H9 (cell line): ENCODE results near the gene BMERB1. TPM values are rescaled to one million over a fixed set of nuclear protein-coding genes. Genes with fewer than 3 reads are reported as not detected.

Source experiments
- DNase-seq: peaks from one replicate; pipeline ENCODE4 v3.0.0-alpha.2; 2017
- H2AFZ ChIP-seq: one replicate; pipeline ENCODE4 v1.6.1; 2013; ENCODE audit warnings: mild to moderate bottlenecking, low read length, control low read depth, moderate library complexity
- H2AK5ac ChIP-seq: 2 replicates; pipeline ENCODE4 v1.6.1; 2013; ENCODE audit warnings: low read length, control low read depth, mixed read lengths; ENCODE audit not compliant: insufficient read length
- H2BK120ac ChIP-seq: one replicate; pipeline ENCODE4 v1.6.1; 2013; ENCODE audit warnings: low read depth, mild to moderate bottlenecking, low read length, control low read depth, inconsistent platforms; ENCODE audit not compliant: poor library complexity, severe bottlenecking
- H2BK12ac ChIP-seq: 2 replicates; pipeline ENCODE4 v1.6.1; 2013; ENCODE audit warnings: low read length, control low read depth, mixed read lengths, low read depth; ENCODE audit not compliant: insufficient read length
- H2BK15ac ChIP-seq: 2 replicates; pipeline ENCODE4 v1.6.1; 2013; ENCODE audit warnings: low read depth, low read length, control low read depth
- H2BK20ac ChIP-seq: one replicate; pipeline ENCODE4 v1.6.1; 2013; ENCODE audit warnings: low read depth, mild to moderate bottlenecking, low read length, control low read depth, inconsistent platforms; ENCODE audit not compliant: poor library complexity, severe bottlenecking
- H2BK5ac ChIP-seq: 2 replicates; pipeline ENCODE4 v1.6.1; 2013; ENCODE audit warnings: low read length, control low read depth, mixed read lengths; ENCODE audit not compliant: insufficient read length
- H3K14ac ChIP-seq: 2 replicates; pipeline ENCODE4 v1.6.1; 2013; ENCODE audit warnings: low read length, control low read depth; ENCODE audit not compliant: insufficient read depth
- H3K18ac ChIP-seq: 2 replicates; pipeline ENCODE4 v1.6.1; 2013; ENCODE audit warnings: low read depth, mild to moderate bottlenecking, mixed read lengths, low read length, control low read depth; ENCODE audit not compliant: insufficient read length
- H3K23ac ChIP-seq: 2 replicates; pipeline ENCODE4 v1.6.1; 2013; ENCODE audit warnings: low read length, control low read depth, mixed read lengths, low read depth; ENCODE audit not compliant: insufficient read length
- H3K23me2 ChIP-seq: 2 replicates; pipeline ENCODE4 v1.6.1; 2013; ENCODE audit warnings: low read depth, mild to moderate bottlenecking, mixed read lengths, low read length, control low read depth; ENCODE audit not compliant: insufficient read length, poor library complexity, severe bottlenecking
- H3K27ac ChIP-seq: 2 replicates; pipeline ENCODE4 v1.5.1; 2013; ENCODE audit warnings: low read length, control low read depth, mixed read lengths, low read depth; ENCODE audit not compliant: insufficient read length
- H3K27me3 ChIP-seq: 2 replicates; pipeline ENCODE4 v1.6.1; 2013; ENCODE audit warnings: low read length, control low read depth, inconsistent platforms; ENCODE audit not compliant: insufficient read depth
- H3K4ac ChIP-seq: 2 replicates; pipeline ENCODE4 v1.6.1; 2013; ENCODE audit warnings: low read depth, mild to moderate bottlenecking, control low read depth, inconsistent platforms, low read length, moderate library complexity
- H3K4me1 ChIP-seq: 2 replicates; pipeline ENCODE4 v1.6.1; 2013; ENCODE audit warnings: low read length, control low read depth, inconsistent platforms; ENCODE audit not compliant: insufficient read depth
- H3K4me2 ChIP-seq: 2 replicates; pipeline ENCODE4 v1.6.1; 2013; ENCODE audit warnings: low read length, control low read depth, mixed read lengths; ENCODE audit not compliant: insufficient read length, insufficient read depth
- H3K56ac ChIP-seq: 2 replicates; pipeline ENCODE4 v1.6.1; 2013; ENCODE audit warnings: low read depth, mild to moderate bottlenecking, mixed read lengths, low read length, control low read depth; ENCODE audit not compliant: insufficient read length
- H3K79me1 ChIP-seq: 2 replicates; pipeline ENCODE4 v1.6.1; 2013; ENCODE audit warnings: low read depth, mild to moderate bottlenecking, moderate library complexity, low read length, control low read depth, inconsistent platforms; ENCODE audit not compliant: insufficient read depth, poor library complexity, severe bottlenecking
- H3K79me2 ChIP-seq: 2 replicates; pipeline ENCODE4 v1.6.1; 2013; ENCODE audit warnings: low read length, control low read depth, inconsistent platforms; ENCODE audit not compliant: insufficient read depth
- H3K9ac ChIP-seq: 2 replicates; pipeline ENCODE4 v1.6.1; 2013; ENCODE audit warnings: low read length, control low read depth, mixed read lengths; ENCODE audit not compliant: insufficient read length; ENCODE audit errors: extremely low read depth
- H3K9me3 ChIP-seq: one replicate; pipeline ENCODE4 v1.6.1; 2013; ENCODE audit warnings: low read depth, low read length, inconsistent platforms; ENCODE audit not compliant: control insufficient read depth
- H3T11ph ChIP-seq: one replicate; pipeline ENCODE4 v1.6.1; 2013; ENCODE audit warnings: mild to moderate bottlenecking, low read length, control low read depth, inconsistent platforms
- H4K20me1 ChIP-seq: one replicate; pipeline ENCODE4 v1.6.1; 2013; ENCODE audit not compliant: control insufficient read depth, insufficient read length, insufficient read depth
- H4K5ac ChIP-seq: 2 replicates; pipeline ENCODE4 v1.6.1; 2013; ENCODE audit warnings: low read depth, mild to moderate bottlenecking, mixed read lengths, low read length, control low read depth; ENCODE audit not compliant: insufficient read length
- H4K8ac ChIP-seq: replicated peaks from 2 replicates; pipeline ENCODE4 v1.6.1; 2013; ENCODE audit warnings: low read length, control low read depth, mixed read lengths, low read depth; ENCODE audit not compliant: insufficient read length
- H4K91ac ChIP-seq: 2 replicates; pipeline ENCODE4 v1.6.1; 2013; ENCODE audit warnings: low read depth, mild to moderate bottlenecking, moderate library complexity, mixed read lengths, low read length, control low read depth; ENCODE audit not compliant: insufficient read length
- H3K27ac Mint-ChIP-seq, 3 experiments: 2 replicates in 2 of 3; 3 replicates in 1 of 3; pipeline ENCODE4 v1.8.0; 2020 to 2021; ENCODE audit warnings: mixed read lengths in 3 of 3, mild to moderate bottlenecking in 1 of 3, moderate library complexity in 1 of 3
- H3K27me3 Mint-ChIP-seq: 2 replicates; pipeline ENCODE4 v1.8.0; 2021; ENCODE audit warnings: low read depth, mild to moderate bottlenecking, moderate library complexity, mixed read lengths
- H3K36me3 Mint-ChIP-seq, 3 experiments: 2 replicates in 2 of 3; 3 replicates in 1 of 3; pipeline ENCODE4 v1.8.0; 2020 to 2021; ENCODE audit warnings: low read depth in 3 of 3, mixed read lengths in 3 of 3; ENCODE audit not compliant: insufficient read depth in 1 of 3
- H3K4me1 Mint-ChIP-seq, 2 experiments: 2 replicates each; pipeline ENCODE4 v1.8.0; 2020; ENCODE audit warnings: mixed read lengths in 2 of 2
- H3K4me3 Mint-ChIP-seq, 2 experiments: 2 replicates in 1 of 2; 3 replicates in 1 of 2; pipeline ENCODE4 v1.8.0; 2020 to 2021; ENCODE audit warnings: mild to moderate bottlenecking in 2 of 2, mixed read lengths in 2 of 2, moderate library complexity in 1 of 2
- H3K9me3 Mint-ChIP-seq, 2 experiments: 2 replicates in 1 of 2; 3 replicates in 1 of 2; pipeline ENCODE4 v1.8.0; 2020; ENCODE audit warnings: mild to moderate bottlenecking in 2 of 2, mixed read lengths in 2 of 2, moderate library complexity in 1 of 2
- CTCF ChIP-seq: fragments of 200-600 bp; sonication (generic); conservative IDR thresholded peaks from 3 replicates; pipeline ENCODE4 v1.8.0; 2021; ENCODE audit warnings: antibody characterized with exemption, mild to moderate bottlenecking
- WGBS: extraction: QIAGEN DNeasy Blood & Tissue Kit; methylation state at CpG from one replicate; pipeline ENCODE4 v1.1.7; 2013; ENCODE audit warnings: missing lambda C conversion rate, low lambda C conversion rate, mixed read lengths; ENCODE audit not compliant: insufficient read length; ENCODE audit errors: extremely low coverage; 5-methylcytosine and 5-hydroxymethylcytosine counted together
- total RNA-seq: library from RNA; stranded (reverse); gene quantifications from 2 replicates; pipeline ENCODE4 v1.2.1, GENCODE V29; 2021

Gene BMERB1
- total RNA-seq, 1 experiment from 2014 or later = 19.5 TPM

- Histone ChIP-seq H3K14ac (no peak overlapping the region), H2BK15ac (no peak overlapping the region), H3K79me1 (no peaks in the 10 kb centered on the region), H2AK5ac (no peak overlapping the region), H3K79me2 (no peaks in the 10 kb centered on the region), H3T11ph (no peak overlapping the region), H2BK5ac (no peak overlapping the region), H3K4me2 (no peak overlapping the region), H3K56ac (no peak overlapping the region), H2BK12ac (no peak overlapping the region), H2BK20ac (no peak overlapping the region), H4K8ac (no peak overlapping the region), H3K23ac (no peak overlapping the region), H4K91ac (no peak overlapping the region), H3K9ac (no peak overlapping the region), H3K23me2 (no peaks in the 10 kb centered on the region), H3K4ac (no peak overlapping the region), H3K18ac (no peak overlapping the region), H2AFZ (no peak overlapping the region), H4K5ac (no peak overlapping the region), H3K9me3 (no peaks in the 10 kb centered on the region), H3K27me3 (no peaks in the 10 kb centered on the region), H4K20me1 (no peaks in the 10 kb centered on the region), H2BK120ac (no peak overlapping the region), H3K4me1 (no peaks in the 10 kb centered on the region), H3K27ac (no peak overlapping the region)
- H3K9me3 Mint-ChIP-seq = no peaks in the 10 kb centered on the region
- H3K36me3 Mint-ChIP-seq = peaks cover 0 to 9% (median 2%) of the 10 kb centered on the region in 3 experiments; a peak in 2 of 7 replicates
- H3K4me1 Mint-ChIP-seq = peaks cover 0 to under 1% of the 10 kb centered on the region in 2 experiments; a peak in 1 of 4 replicates
- no peaks in the 10 kb centered on the region for H3K27me3 Mint-ChIP-seq
- no CpG with 5 or more reads among the region's 5 CpGs for WGBS
- H3K27ac Mint-ChIP-seq = no peak overlapping the region
- no peak overlapping the region for H3K4me3 Mint-ChIP-seq
- no peak for TF ChIP-seq CTCF
- DNase-seq = no peak
Measured at GRCh38 chr16:15516609-15517008, 82.2 kb downstream of the BMERB1 start.
